GM10266 (cell line): ENCODE data around the gene SHC3.

Experiments used
- DNase-seq: peaks from one replicate; pipeline ENCODE4 v3.0.0; 2012; ENCODE audit errors: extremely low spot score
- CTCF ChIP-seq: IDR thresholded peaks from 2 replicates; pipeline ENCODE4 v1.5.1; 2012; ENCODE audit warnings: mild to moderate bottlenecking, low read depth; ENCODE audit not compliant: control insufficient read depth, insufficient read depth; ENCODE audit errors: missing control alignments

Gene SHC3

GRCh38 chr9:88993327-88993726 is 185.3 kb downstream of the SHC3 start:
- no peak for DNase-seq
- no peak for TF ChIP-seq CTCF

GRCh38 chr9:88992556-88992955 is 186.1 kb downstream of the SHC3 start:
- no peak for TF ChIP-seq CTCF
- no peak for DNase-seq

DNA sequence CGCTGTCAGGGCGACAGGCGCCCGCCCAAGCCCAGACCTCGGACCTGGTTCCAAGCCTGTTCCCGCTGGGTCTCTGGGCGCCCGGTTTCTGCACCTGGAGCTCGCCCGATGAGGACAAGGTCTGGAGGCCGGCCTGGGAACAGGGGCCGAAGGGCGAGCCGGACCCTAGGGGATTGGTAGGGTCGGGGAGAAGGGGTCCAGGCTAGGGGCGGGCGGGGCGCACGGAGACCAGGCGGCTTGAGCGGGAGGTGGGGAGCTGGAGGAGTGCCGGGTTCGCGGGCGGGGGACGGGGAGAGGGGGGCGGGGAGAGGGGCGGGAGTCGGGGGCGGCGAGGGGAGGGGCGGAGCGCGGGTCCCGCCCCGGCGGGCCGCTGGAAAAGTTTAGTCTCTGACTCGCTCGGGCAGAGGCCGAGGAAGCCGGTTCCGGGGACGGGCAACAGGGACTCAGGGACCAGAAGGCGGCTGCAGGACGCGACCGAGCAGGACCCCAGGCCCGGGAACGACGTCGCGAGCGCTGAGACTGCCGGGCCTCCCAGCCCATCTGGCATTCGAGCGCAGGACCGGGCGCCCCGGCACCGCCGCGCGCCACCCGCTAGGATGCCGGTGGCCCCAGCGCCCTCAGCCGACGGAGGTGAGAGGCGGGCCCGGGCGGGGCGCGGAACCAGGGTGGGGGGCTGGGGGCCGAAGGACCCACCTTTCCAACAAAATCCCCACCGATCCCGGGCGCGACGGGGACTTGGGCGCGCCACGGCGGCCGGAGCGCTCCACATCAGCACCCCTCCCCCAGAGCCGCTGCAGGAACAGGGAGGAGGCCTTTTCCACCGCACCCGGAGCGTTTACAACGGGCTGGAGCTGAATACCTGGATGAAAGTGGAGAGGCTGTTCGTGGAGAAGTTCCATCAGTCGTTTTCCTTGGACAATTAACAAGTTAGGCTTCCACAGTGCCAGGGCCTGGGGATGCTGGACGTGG is 187.3 kb downstream of the SHC3 start, which contains the start of gene S1PR3:
Gene S1PR3 (plus strand): TSS at position 403 of the 969 bp plus-strand sequence. CDS start 9,733 bp downstream, outside the sequence.
- DNase-seq: no peak
- TF ChIP-seq CTCF: no peak

- DNase-seq: no peak
- TF ChIP-seq CTCF: no peak
Measured at GRCh38 chr9:88990729-88991065, 187.9 kb downstream of the SHC3 start.

- no peak for DNase-seq
- no peak for TF ChIP-seq CTCF
Measured at GRCh38 chr9:88990041-88990728, 188.4 kb downstream of the SHC3 start.

- TF ChIP-seq CTCF: no peak
- DNase-seq: no peak
Measured at GRCh38 chr9:88988796-88989641, 189.6 kb downstream of the SHC3 start.
